ENCODE measurements around the gene FBXW8. TPM values are rescaled to one million over a fixed set of nuclear protein-coding genes. Genes with fewer than 3 reads are reported as not detected.

The FBXW8 gene
- total RNA-seq, 1 experiment from 2014 or later, result 12.1 TPM

DNA sequence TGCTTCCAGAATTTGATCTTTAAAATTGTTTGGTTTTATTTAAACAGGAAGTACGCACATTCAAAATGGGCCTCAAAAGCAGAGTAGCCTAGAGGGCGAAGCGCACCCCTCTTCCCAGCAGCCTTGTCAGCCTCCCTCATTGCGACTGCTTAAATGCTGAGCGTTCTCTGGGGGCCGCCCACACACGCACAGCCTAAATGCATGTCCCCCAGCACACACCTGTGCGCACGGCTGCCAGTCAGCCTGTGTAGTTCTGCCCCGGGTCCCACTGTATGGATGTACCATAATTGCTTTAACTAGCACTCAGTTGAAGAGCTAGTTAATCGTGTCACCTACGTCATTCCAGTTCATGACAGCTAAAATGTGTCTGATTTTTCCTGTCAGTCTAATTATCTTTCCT, 109.1 kb downstream of the FBXW8 start:
- no peak for ATAC-seq
- ChIA-PET POLR2A (ENCODE audit: unreplicated experiment) (no interaction called here), CTCF (no interaction called here)
- Histone ChIP-seq H3K9me3 (ENCODE audit: low read length) (no peaks in the 10 kb centered on the region), H3K9ac (ENCODE audit: low read length) (no peak overlapping the region), H3K79me2 (ENCODE audit: low read length) (no peaks in the 10 kb centered on the region), H2AFZ (ENCODE audit: low read length) (no peak overlapping the region), H4K20me1 (ENCODE audit: low read length) (no peaks in the 10 kb centered on the region), H3F3A (ENCODE audit: low read length, unreplicated experiment) (no peaks in the 10 kb centered on the region), H3K9me2 (replicated peaks; ENCODE audit: low read length) (no peaks in the 10 kb centered on the region), H3K4me3 (ENCODE audit: low read length) (no peak overlapping the region), H3K27ac (ENCODE audit: low read length) (no peak overlapping the region), H3K36me3 (ENCODE audit: low read depth, low read length) (peaks cover 4% of the 10 kb centered on the region), H3K4me1 (ENCODE audit: insufficient read depth, low read length) (no peaks in the 10 kb centered on the region), H3K27me3 (ENCODE audit: low read length) (no peaks in the 10 kb centered on the region), H3K4me2 (ENCODE audit: low read length) (no peak overlapping the region)
- no peak for DNase-seq
- TF ChIP-seq EZH2phosphoT487 (IDR thresholded peaks at IDR 0.05; ENCODE audit: borderline replicate concordance, low read length), result no peak
- TF ChIP-seq EZH2 (IDR thresholded peaks at IDR 0.05; ENCODE audit: low read length, unreplicated experiment), result no peak
- TF ChIP-seq, protein P1, sequence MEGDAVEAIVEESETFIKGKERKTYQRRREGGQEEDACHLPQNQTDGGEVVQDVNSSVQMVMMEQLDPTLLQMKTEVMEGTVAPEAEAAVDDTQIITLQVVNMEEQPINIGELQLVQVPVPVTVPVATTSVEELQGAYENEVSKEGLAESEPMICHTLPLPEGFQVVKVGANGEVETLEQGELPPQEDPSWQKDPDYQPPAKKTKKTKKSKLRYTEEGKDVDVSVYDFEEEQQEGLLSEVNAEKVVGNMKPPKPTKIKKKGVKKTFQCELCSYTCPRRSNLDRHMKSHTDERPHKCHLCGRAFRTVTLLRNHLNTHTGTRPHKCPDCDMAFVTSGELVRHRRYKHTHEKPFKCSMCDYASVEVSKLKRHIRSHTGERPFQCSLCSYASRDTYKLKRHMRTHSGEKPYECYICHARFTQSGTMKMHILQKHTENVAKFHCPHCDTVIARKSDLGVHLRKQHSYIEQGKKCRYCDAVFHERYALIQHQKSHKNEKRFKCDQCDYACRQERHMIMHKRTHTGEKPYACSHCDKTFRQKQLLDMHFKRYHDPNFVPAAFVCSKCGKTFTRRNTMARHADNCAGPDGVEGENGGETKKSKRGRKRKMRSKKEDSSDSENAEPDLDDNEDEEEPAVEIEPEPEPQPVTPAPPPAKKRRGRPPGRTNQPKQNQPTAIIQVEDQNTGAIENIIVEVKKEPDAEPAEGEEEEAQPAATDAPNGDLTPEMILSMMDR (conservative IDR thresholded peaks at IDR 0.05; ENCODE audit: low read depth, low read length), result no peak
- intact Hi-C loops (cut with micrococcal nuclease), result no loop called here
- BruUV-seq (replicated peaks), result no TSS peak

DNA sequence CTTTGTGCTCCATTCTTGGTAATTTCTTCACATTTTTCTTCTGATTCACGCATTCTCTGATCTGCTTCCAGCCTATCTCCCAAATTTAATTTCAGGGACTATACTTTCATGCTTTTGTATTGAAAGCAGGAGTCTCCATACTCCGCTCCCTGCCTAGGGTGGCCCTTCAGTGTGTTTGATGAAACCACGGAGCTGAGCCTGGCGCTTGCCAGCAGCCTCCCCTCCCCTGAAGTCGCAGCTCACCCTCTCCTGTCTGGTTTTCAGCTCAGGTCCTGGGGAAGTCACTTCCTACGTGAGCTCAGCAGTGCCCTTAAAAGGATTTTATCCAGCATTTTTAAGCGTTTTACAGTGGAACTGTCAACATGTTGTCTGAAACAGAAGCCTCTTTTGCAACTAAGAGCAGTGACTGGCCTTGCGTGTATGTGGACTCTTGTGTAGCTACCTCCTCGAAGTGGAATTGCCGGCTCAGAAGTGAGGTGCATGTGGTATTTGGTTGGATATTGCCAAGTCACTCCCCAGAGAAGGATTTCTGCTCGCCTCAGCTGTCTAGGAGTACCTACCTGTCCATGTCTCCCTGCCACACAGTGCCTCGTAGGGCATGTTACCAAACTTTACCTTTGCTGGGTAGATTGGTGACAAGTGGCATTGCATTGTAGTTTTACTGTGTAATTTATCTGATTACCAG, 109.9 kb downstream of the FBXW8 start:
- no peaks in the 10 kb centered on the region for H3K27me3 ChIP-seq (ENCODE audit: low read length)
- TF ChIP-seq EZH2 (IDR thresholded peaks at IDR 0.05; ENCODE audit: low read length, unreplicated experiment) (no peak), EZH2phosphoT487 (IDR thresholded peaks at IDR 0.05; ENCODE audit: borderline replicate concordance, low read length) (no peak)
- TF ChIP-seq, protein P1 (conservative IDR thresholded peaks at IDR 0.05; ENCODE audit: low read depth, low read length), result no peak
- H3K79me2 ChIP-seq (ENCODE audit: low read length), result no peaks in the 10 kb centered on the region
- H3K9me2 ChIP-seq (replicated peaks; ENCODE audit: low read length), result no peaks in the 10 kb centered on the region
- ChIA-PET CTCF (no interaction called here), POLR2A (ENCODE audit: unreplicated experiment) (no interaction called here)
- no peaks in the 10 kb centered on the region for H3F3A ChIP-seq (ENCODE audit: low read length, unreplicated experiment)
- intact Hi-C loops (cut with micrococcal nuclease), result no loop called here
- no TSS peak for BruUV-seq (replicated peaks)
- no peak for DNase-seq
- peaks cover 7% of the 10 kb centered on the region; the same call in 1 of the 2 replicates for H3K36me3 ChIP-seq (ENCODE audit: low read depth, low read length)
- H2AFZ ChIP-seq (ENCODE audit: low read length), result no peak overlapping the region
- H3K4me1 ChIP-seq (ENCODE audit: insufficient read depth, low read length), result no peaks in the 10 kb centered on the region
- H3K9ac ChIP-seq (ENCODE audit: low read length), result no peak overlapping the region
- H3K4me2 ChIP-seq (ENCODE audit: low read length), result no peak overlapping the region
- no peak overlapping the region for H3K27ac ChIP-seq (ENCODE audit: low read length)
- H4K20me1 ChIP-seq (ENCODE audit: low read length), result no peaks in the 10 kb centered on the region
- H3K4me3 ChIP-seq (ENCODE audit: low read length), result no peak overlapping the region
- H3K9me3 ChIP-seq (ENCODE audit: low read length), result no peaks in the 10 kb centered on the region
- no peak for ATAC-seq

DNA sequence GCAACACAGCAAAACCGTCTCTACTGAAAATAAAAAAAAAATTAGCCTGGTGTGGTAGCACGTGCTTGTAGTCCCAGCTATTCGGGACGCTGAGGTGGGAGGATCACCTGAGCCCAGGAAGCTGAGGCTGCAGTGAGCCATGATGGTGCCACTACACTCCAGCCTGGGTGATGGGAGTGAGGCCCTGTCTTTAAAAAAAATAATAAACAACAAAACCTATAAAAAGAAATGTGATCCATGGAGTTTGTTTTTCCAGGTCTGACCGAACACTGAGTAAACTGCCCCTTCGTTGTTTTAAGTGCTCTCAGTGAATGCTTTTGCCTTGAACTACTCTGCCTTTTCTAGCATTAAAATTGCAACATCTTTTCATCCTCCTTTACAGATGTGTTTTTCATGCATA, 111.7 kb downstream of the FBXW8 start:
- TF ChIP-seq, protein P1 (conservative IDR thresholded peaks at IDR 0.05; ENCODE audit: low read depth, low read length), result no peak
- TF ChIP-seq EZH2phosphoT487 (IDR thresholded peaks at IDR 0.05; ENCODE audit: borderline replicate concordance, low read length), result no peak
- no peak for TF ChIP-seq EZH2 (IDR thresholded peaks at IDR 0.05; ENCODE audit: low read length, unreplicated experiment)
- Histone ChIP-seq H3K4me3 (ENCODE audit: low read length) (no peak overlapping the region), H3K9ac (ENCODE audit: low read length) (no peak overlapping the region), H3K27me3 (ENCODE audit: low read length) (no peaks in the 10 kb centered on the region), H2AFZ (ENCODE audit: low read length) (no peak overlapping the region), H3K9me3 (ENCODE audit: low read length) (no peaks in the 10 kb centered on the region), H3K4me2 (ENCODE audit: low read length) (no peak overlapping the region), H3K9me2 (replicated peaks; ENCODE audit: low read length) (no peaks in the 10 kb centered on the region), H3K27ac (ENCODE audit: low read length) (no peak overlapping the region), H3F3A (ENCODE audit: low read length, unreplicated experiment) (no peaks in the 10 kb centered on the region), H4K20me1 (ENCODE audit: low read length) (no peaks in the 10 kb centered on the region), H3K36me3 (ENCODE audit: low read depth, low read length) (peaks cover 10% of the 10 kb centered on the region; the same call in 1 of the 2 replicates), H3K4me1 (ENCODE audit: insufficient read depth, low read length) (no peaks in the 10 kb centered on the region), H3K79me2 (ENCODE audit: low read length) (no peaks in the 10 kb centered on the region)
- ChIA-PET CTCF (interaction anchor here (0.7 kb wide), 1 partner anchor 118 kb away, joined by 3 read pairs; no protein-coding TSS in a partner anchor), POLR2A (ENCODE audit: unreplicated experiment) (no interaction called here)
- no peak for DNase-seq
- intact Hi-C loops (cut with micrococcal nuclease), result no loop called here
- BruUV-seq (replicated peaks), result no TSS peak
- ATAC-seq, result peak; percentile 25
